ENCODE data around the gene ANO9.

Gene ANO9

GRCh38 chr11:406796-407650 is 34.8 kb downstream of the ANO9 start:
- peaks cover 55% of the 10 kb centered on the region for H3K27me3 ChIP-seq (replicated peaks; ENCODE audit: insufficient read depth, low read length)
- TF ChIP-seq EZH2phosphoT487 (IDR thresholded peaks at IDR 0.05; ENCODE audit: low read length) = no peak
- TF ChIP-seq CTCF (IDR thresholded peaks at IDR 0.05; ENCODE audit: low read length) = peak; percentile 24
- H3K4me3 ChIP-seq (ENCODE audit: low read length) = peak overlapping the region; percentile 55
- H3K79me2 ChIP-seq (ENCODE audit: low read length) = no peaks in the 10 kb centered on the region
- H2AFZ ChIP-seq (ENCODE audit: low read length) = peak overlapping the region; percentile 77
- H3K4me2 ChIP-seq (ENCODE audit: low read depth, low read length) = peak overlapping the region; percentile 90
- H4K20me1 ChIP-seq (ENCODE audit: insufficient read depth, low read length) = no peaks in the 10 kb centered on the region
- H3K9me3 ChIP-seq (replicated peaks; ENCODE audit: insufficient read depth, low read length) = no peaks in the 10 kb centered on the region
- peaks cover 4% of the 10 kb centered on the region; the same call in 1 of the 2 replicates for H3K4me1 ChIP-seq (ENCODE audit: low read length)
- DNase-seq = peak; percentile 93
- no peak overlapping the region for H3K9ac ChIP-seq (ENCODE audit: low read length)
- no peaks in the 10 kb centered on the region for H3K36me3 ChIP-seq (replicated peaks; ENCODE audit: insufficient read depth, low read length)
- no peak overlapping the region; the same call in 1 of the 2 replicates for H3K27ac ChIP-seq (ENCODE audit: low read length)
- H3K9me2 ChIP-seq (replicated peaks; ENCODE audit: insufficient read depth, low read length) = no peaks in the 10 kb centered on the region
- no peaks in the 10 kb centered on the region for H3F3A ChIP-seq (ENCODE audit: insufficient read depth, low read length)

- Histone ChIP-seq H4K20me1 (ENCODE audit: insufficient read depth, low read length) (no peaks in the 10 kb centered on the region), H3K9me2 (replicated peaks; ENCODE audit: insufficient read depth, low read length) (no peaks in the 10 kb centered on the region), H3K27ac (ENCODE audit: low read length) (no peak overlapping the region), H3K36me3 (replicated peaks; ENCODE audit: insufficient read depth, low read length) (no peaks in the 10 kb centered on the region), H3K4me2 (ENCODE audit: low read depth, low read length) (peak overlapping the region; percentile 90), H3K4me1 (ENCODE audit: low read length) (peaks cover 4% of the 10 kb centered on the region; the same call in 1 of the 2 replicates), H3K9me3 (replicated peaks; ENCODE audit: insufficient read depth, low read length) (no peaks in the 10 kb centered on the region), H3F3A (ENCODE audit: insufficient read depth, low read length) (no peaks in the 10 kb centered on the region), H2AFZ (ENCODE audit: low read length) (peak overlapping the region; percentile 77), H3K79me2 (ENCODE audit: low read length) (no peaks in the 10 kb centered on the region), H3K27me3 (replicated peaks; ENCODE audit: insufficient read depth, low read length) (peaks cover 55% of the 10 kb centered on the region), H3K4me3 (ENCODE audit: low read length) (peak overlapping the region; percentile 55), H3K9ac (ENCODE audit: low read length) (no peak overlapping the region)
- no peak for DNase-seq
- no peak for TF ChIP-seq CTCF (IDR thresholded peaks at IDR 0.05; ENCODE audit: low read length)
- no peak for TF ChIP-seq EZH2 (optimal IDR thresholded peaks at IDR 0.05; ENCODE audit: low read depth, low read length)
- no peak for TF ChIP-seq EZH2phosphoT487 (IDR thresholded peaks at IDR 0.05; ENCODE audit: low read length)
Measured at GRCh38 chr11:405954-406795, 35.6 kb downstream of the ANO9 start.

GRCh38 chr11:405323-405953 is 36.4 kb downstream of the ANO9 start:
- TF ChIP-seq EZH2phosphoT487 (IDR thresholded peaks at IDR 0.05; ENCODE audit: low read length) = no peak
- no peak for TF ChIP-seq CTCF (IDR thresholded peaks at IDR 0.05; ENCODE audit: low read length)
- no peak for TF ChIP-seq EZH2 (optimal IDR thresholded peaks at IDR 0.05; ENCODE audit: low read depth, low read length)
- no peak overlapping the region for H3K27ac ChIP-seq (ENCODE audit: low read length)

More at GRCh38 chr11:405323-405953, 36.4 kb downstream of the ANO9 start:
- no peaks in the 10 kb centered on the region for H3K36me3 ChIP-seq (replicated peaks; ENCODE audit: insufficient read depth, low read length)
- H3K4me3 ChIP-seq (ENCODE audit: low read length) = no peak overlapping the region
- no peaks in the 10 kb centered on the region for H3K9me2 ChIP-seq (replicated peaks; ENCODE audit: insufficient read depth, low read length)
- DNase-seq = no peak
- H3K4me2 ChIP-seq (ENCODE audit: low read depth, low read length) = no peak overlapping the region
- H3K9ac ChIP-seq (ENCODE audit: low read length) = no peak overlapping the region
- H3F3A ChIP-seq (ENCODE audit: insufficient read depth, low read length) = no peaks in the 10 kb centered on the region
- H3K9me3 ChIP-seq (replicated peaks; ENCODE audit: insufficient read depth, low read length) = no peaks in the 10 kb centered on the region
- H3K79me2 ChIP-seq (ENCODE audit: low read length) = no peaks in the 10 kb centered on the region
- no peak overlapping the region for H2AFZ ChIP-seq (ENCODE audit: low read length)
- H4K20me1 ChIP-seq (ENCODE audit: insufficient read depth, low read length) = no peaks in the 10 kb centered on the region
- peaks cover 54% of the 10 kb centered on the region for H3K27me3 ChIP-seq (replicated peaks; ENCODE audit: insufficient read depth, low read length)
- H3K4me1 ChIP-seq (ENCODE audit: low read length) = peaks cover 4% of the 10 kb centered on the region; the same call in 1 of the 2 replicates
